Dermis blood vessel endothelial cell (primary cell): ENCODE data around the gene GRAMD1B. TPM values are rescaled to one million over a fixed set of nuclear protein-coding genes. Genes with fewer than 3 reads are reported as not detected.

Experiments used
- DNase-seq: peaks from one replicate; pipeline ENCODE4 v3.0.0; 2010
- total RNA-seq: library from RNA; depleted of rRNA; stranded (reverse); fragments of >200 nt; gene quantifications from 2 replicates; pipeline ENCODE4 v1.2.3, GENCODE V29; 2014

The GRAMD1B gene
- total RNA-seq, 1 donor from 2014 or later, result 3.7 TPM

DNA sequence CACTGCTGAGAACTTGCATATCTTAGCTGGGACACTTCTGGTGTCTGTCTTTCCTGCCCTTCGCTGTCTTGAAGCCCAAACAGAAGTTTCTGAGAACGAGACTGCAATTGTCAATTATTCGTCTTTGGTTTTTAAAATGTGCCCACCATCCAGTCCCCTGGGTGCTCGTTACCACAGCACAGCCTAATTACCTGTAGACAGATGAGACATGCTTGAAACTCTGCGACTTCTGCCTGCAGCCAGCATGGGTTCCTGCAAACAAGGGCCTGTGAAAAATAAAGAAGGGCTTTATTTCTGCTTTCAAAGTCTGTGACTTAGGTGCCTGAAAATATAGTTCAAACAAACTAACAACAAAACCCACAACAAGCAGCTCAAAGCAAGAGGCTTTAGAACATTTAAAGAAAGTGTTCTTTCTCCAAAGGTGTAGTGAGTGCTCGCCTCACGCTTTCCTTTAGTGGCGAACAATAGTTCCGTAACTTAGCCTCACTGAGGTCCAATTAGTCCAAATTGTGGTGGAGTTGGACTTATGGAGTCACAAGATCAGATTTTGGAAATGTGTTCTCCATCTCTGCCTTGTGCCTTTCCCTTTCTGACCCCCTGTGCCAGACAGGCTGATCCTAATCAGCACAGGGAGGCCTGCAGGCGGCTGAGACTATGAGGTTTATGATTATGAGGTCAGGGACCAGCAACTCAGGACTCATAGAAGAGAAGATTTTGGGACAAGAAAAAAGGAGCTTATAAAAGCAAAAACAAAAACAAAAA, 20.4 kb upstream of the GRAMD1B start:
- no peak for DNase-seq

- no peak for DNase-seq
These were observed 19.9 kb upstream of the GRAMD1B start for GRCh38 chr11:123410218-123410549.

DNA sequence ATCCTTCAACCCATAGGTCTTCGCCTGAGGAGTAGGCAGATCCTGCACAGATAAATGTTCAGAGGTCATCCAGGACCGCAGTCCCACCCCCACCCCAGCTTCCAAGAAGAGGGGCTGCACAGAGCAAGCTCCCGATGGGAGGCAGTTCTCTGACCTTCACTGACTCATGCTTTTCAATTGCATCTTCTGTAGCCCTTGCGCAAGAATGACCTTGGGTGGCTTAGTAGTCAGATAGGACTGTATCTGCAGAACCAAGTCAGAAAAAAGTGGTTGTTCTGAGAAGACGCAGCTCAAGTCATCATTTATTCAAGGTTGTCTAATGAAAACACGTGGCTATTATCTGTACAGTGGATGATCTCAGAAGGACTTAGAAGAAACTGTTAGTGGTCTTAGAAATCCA, 16.4 kb upstream of the GRAMD1B start:
- no peak for DNase-seq

DNA sequence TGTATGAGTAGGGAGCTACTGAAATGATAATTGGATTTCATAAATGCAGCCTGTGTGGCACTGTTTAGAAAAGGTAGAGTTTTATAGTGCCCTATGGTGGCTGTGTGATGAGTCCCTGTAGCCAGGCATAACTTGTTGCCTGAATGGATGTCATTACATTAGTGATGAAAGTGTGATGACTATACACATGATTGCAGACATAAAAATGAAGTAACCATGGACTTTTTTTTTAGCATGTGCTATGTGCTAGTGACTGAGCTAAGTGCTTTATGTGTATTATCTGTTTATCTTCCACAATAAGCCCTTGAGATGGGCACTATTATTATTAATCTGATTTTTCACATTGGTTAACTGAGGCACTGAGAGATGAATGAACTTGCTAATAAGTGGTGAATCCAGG, 13.5 kb upstream of the GRAMD1B start:
- no peak for DNase-seq

GRCh38 chr11:123418351-123419114, 11.5 kb upstream of the GRAMD1B start:
- no peak for DNase-seq

DNA sequence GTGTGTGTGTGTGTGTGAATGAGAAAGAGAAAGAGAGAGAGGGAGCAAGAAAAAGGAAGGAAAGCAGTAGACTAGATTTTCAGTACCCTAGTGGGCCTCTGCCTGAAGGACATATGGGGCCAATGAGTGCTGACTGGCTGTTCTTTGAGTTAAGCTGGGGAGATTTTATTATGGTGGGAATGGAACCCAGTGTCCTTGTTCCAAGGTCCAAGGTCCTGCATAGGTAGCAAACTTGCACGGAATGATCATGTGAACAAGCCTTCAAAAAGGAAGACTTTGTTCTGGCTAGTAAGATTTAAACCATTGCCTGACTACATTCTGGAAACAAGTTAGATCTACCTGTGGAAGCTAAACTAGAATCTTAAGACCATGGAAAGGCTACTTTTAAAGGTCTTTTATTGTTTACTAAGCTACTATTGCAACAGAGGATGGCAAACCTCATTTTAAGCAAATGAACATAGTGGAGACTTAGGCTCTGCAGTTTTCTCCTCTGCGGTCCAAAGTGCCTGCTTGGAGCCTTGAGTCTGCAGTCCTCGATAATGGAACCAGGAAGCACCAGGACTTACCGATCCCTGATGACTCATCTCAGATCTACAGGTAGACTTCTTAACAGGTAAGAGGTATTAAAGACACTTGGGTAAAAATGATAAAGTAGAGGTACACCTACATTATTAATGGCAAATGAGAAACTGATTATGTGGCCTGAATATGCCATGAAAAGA, 10.2 kb upstream of the GRAMD1B start:
- no peak for DNase-seq

DNA sequence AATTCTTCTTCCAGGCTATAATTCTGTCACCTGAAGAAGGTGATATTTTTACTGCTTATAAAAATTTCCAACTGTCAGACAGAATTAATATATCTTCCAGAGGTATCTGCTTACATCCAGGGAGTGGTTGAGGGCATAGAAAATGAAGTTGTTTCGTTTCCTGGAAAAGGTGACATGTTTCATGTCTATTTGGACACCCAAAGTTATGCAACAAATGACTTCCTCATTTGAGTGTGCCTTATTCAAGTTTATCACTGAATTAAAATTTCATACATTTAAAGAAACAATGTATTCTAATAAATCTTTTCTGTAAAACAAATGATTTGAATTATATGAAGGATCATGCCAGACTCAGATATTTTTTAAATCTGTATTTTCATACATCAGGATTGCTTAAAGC, 8.5 kb upstream of the GRAMD1B start:
- DNase-seq, result no peak

DNA sequence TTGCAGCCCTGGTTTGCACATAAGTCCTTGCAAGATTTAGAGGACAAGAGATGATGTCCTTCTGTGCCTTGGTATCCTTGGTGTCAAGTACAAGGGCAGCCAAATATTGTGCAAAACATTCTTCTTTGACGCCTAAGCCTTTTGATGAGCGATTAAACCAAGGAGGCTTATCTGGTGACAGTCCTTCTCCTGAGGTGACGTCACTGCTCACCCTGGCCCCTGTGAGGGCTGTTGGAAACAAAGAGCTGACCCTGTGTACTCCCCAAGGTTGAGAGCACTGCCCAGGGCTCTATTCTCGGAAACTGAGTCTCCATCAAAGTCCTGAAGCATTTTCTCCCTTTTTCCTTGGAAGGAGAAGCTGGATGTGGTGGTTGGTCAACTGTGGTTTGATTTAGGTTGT, 4.7 kb upstream of the GRAMD1B start:
- no peak for DNase-seq

DNA sequence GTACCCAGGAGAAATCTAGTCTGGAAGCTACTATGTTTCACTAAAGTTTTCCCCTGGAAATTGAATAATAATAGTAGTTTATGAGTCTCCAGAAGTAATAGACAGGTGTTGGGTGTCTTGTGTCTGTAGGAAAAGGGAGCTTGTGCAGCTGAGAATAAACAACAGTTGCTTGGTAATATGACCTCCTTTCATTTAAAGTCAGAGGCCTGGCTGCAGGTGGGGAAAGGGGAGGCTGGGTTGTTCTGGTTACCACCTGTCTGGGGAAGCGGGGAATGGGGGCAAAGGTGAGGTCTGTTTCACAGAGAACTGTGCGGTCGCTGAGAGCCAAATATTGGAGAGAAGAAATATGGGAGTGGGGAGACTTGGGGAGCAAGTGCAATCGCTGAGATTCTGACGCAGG, 3.3 kb upstream of the GRAMD1B start:
- no peak for DNase-seq

DNA sequence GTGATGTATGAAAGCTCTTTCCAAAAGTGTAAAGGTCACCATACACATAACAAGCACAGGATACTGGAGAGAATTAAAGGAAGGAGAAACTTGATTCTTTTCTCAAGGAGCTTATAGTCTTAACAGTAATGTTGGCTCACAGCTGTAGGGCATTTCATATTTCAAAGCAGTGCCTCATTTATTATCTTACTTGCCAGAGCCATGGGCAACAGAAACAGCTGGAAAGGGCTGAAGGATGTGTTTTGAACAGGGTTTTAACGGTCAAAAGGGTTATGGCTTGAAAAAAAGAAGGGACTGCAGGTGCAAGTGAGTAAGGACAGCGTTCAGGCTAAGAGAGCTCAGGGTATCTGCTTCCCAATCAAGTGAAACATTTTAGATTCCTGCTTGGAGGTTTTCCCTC, 2.7 kb upstream of the GRAMD1B start:
- DNase-seq, result peak; percentile 36

GRCh38 chr11:123428116-123428715, 1.9 kb upstream of the GRAMD1B start:
- no peak for DNase-seq

DNA sequence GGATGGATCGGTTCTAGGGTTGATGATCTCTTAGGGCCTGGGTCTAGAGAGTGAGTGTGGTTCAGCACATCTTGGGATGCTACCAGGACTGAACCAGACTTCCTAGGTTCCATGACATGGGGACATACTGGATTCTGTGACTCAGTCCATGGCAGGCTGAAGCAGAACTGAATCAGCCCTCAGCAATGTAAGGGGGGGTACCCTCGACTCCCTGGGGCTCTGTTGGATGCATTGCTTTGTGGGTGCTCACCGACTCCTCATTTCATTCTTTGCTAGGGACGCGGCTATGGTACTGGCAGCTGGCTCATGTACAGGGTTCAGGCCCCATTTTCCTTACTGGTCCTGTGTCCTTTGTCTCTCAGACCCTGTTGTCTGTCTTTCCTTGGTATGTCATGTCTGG, 733 bp upstream of the GRAMD1B start:
- no peak for DNase-seq

DNA sequence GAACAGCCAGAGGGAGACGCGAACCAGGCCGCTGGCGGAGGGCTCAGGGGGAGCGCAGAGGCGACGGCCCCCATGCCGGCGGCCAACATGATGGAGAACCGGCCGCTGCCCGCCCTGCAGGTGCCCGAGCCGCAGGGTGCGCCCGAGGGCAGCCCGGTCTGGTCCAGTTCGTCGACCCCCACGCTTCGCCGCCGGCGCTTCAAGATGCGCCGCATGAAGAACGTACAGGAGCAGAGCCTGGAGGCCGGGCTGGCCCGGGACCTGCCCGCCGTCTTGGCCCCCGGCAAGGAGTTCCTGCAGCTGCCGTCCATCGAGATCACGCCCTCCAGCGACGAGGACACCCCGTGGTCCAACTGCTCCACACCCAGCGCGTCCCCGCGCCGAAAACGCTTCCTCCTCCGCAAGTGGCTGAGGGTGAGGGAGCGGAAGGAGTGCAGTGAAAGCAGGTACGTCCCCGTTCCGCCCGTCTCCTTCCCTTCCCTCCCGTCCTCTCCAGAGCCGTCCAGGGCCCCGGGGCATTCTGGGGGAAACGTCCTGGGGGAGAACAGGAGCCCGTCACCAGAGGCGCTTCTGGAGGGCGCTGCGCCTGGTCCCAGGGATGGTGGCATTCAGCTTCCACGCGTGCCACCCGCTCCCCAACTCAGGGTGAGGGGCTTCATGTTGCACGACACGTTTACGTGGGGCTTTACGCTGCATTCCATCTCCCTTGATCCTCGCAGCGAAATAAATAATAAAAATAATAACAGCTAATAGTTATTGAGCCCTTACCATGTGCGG, 840 bp downstream of the GRAMD1B start:
- peak; percentile 45 for DNase-seq

GRCh38 chr11:123431619-123432018, 1.6 kb downstream of the GRAMD1B start:
- DNase-seq, result peak; percentile 42

DNA sequence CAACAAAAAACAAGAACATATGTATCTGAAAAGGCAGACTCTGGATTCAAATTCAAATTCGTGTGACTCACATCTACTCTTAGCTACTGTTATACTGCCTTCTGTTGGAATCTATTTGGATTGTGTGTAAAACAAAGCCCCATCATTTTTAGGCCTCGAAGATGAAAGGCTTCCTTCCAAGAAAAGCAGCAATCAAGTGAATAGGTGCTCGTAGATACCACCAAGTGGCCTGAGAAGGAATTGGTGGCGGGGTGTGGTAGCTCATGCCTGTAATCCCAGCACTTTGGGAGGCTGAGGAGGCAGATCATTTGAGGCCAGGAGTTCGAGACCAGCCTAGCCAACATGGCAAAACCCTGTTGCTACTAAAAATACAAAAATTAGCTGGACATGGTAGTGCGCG, 4.2 kb downstream of the GRAMD1B start:
- peak; percentile 32 for DNase-seq

GRCh38 chr11:123434911-123435310, 4.8 kb downstream of the GRAMD1B start:
- no peak for DNase-seq

- DNase-seq, result no peak
These were observed 7.3 kb downstream of the GRAMD1B start for GRCh38 chr11:123437236-123437979.

DNA sequence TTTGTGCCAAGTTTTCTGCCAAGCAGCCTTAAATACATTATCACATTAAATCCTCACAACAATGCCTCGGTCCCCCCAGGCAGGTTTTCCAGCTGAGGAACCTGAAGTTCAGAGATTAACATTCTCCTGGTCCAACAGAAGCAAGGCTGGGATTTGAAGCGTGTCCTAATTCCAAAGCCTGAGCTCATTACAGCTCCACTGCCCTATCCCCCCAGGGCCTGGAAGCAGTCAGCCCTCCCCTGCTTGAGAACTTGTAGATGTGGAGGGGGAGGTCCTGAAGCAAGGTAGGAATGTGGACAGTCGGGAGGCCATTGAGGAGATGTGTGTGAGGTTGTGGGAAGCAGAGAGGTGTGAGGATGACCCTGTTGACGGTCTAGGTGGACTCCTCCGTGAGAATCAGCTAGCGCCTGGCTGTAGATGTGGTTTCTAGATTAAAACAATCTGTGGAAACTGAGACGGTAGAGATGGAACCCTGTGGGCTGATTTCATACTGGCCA, 8.1 kb downstream of the GRAMD1B start:
- DNase-seq, result no peak

DNA sequence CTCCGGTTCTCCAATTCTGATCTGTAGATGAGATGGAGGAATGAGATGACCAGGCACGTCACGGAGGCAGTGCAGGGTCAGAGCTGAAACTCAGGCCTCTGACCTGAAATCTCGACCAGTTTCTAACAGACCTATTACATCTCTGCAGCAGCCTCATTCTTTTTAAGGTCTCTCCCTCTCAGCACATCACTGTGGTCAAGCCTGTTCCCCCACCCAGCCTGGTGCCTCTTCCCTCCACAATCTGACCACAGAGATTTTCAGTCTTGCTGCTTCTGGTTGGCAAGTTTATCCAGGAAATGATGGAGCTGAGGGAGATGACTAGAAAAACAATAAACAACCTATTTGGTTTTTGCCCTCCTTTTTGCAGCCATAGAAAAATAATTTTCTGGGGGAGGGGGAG, 9.5 kb downstream of the GRAMD1B start:
- DNase-seq, result no peak

- no peak for DNase-seq
These were observed 11.1 kb downstream of the GRAMD1B start for GRCh38 chr11:123441161-123441560.

- DNase-seq, result no peak
These were observed 14.0 kb downstream of the GRAMD1B start for GRCh38 chr11:123443851-123444623.
